ENCODE results near the gene IGLL1.
"Not testable (repeated sequence)": the region's sequence is repeated elsewhere in the genome, so short reads cannot be mapped to it uniquely, and the experiment has no call there.

IGLL1 gene

GRCh38 chr22:23542933-23543332 lies 37.2 kb downstream of the IGLL1 start:
- Histone ChIP-seq H3K27ac (ENCODE audit: insufficient read depth, low read depth, low read length, poor library complexity, severe bottlenecking) (no peak overlapping the region), H3K4me1 (ENCODE audit: control insufficient read depth, insufficient read depth, low read length) (no peaks in the 10 kb centered on the region), H3K4me3 (ENCODE audit: insufficient read depth, low read depth, low read length) (no peak overlapping the region), H3K36me3 (ENCODE audit: control insufficient read depth, insufficient read depth, low read length) (no peaks in the 10 kb centered on the region), H3K27me3 (ENCODE audit: control insufficient read depth, insufficient read depth, low read length, poor library complexity, severe bottlenecking) (no peaks in the 10 kb centered on the region), H3K9me3 (ENCODE audit: control insufficient read depth, low read length) (peaks cover 2% of the 10 kb centered on the region)
- 90 to 92% methylated on average over 4 of the region's 5 CpGs for WGBS, 2 experiments

- H3K4me1 ChIP-seq (ENCODE audit: control insufficient read depth, insufficient read depth, low read length); H3K27me3 ChIP-seq (ENCODE audit: control insufficient read depth, insufficient read depth, low read length, poor library complexity, severe bottlenecking); H3K36me3 ChIP-seq (ENCODE audit: control insufficient read depth, insufficient read depth, low read length); H3K9me3 ChIP-seq (ENCODE audit: control insufficient read depth, low read length); H3K27ac ChIP-seq (ENCODE audit: insufficient read depth, low read depth, low read length, poor library complexity, severe bottlenecking); H3K4me3 ChIP-seq (ENCODE audit: insufficient read depth, low read depth, low read length): not testable (repeated sequence)
- 71 to 75% methylated on average over 3 of the region's 3 CpGs for WGBS, 2 experiments
Measured at GRCh38 chr22:23542391-23542790, 37.7 kb downstream of the IGLL1 start.

GRCh38 chr22:23541849-23542281 lies 38.2 kb downstream of the IGLL1 start:
- not testable (repeated sequence) for H3K27ac ChIP-seq (ENCODE audit: insufficient read depth, low read depth, low read length, poor library complexity, severe bottlenecking); H3K4me1 ChIP-seq (ENCODE audit: control insufficient read depth, insufficient read depth, low read length); H3K9me3 ChIP-seq (ENCODE audit: control insufficient read depth, low read length); H3K27me3 ChIP-seq (ENCODE audit: control insufficient read depth, insufficient read depth, low read length, poor library complexity, severe bottlenecking); H3K4me3 ChIP-seq (ENCODE audit: insufficient read depth, low read depth, low read length); H3K36me3 ChIP-seq (ENCODE audit: control insufficient read depth, insufficient read depth, low read length)
- WGBS, 2 experiments: 24% methylated on average over 7 of the region's 7 CpGs

- H3K4me3 ChIP-seq (ENCODE audit: insufficient read depth, low read depth, low read length); H3K36me3 ChIP-seq (ENCODE audit: control insufficient read depth, insufficient read depth, low read length); H3K4me1 ChIP-seq (ENCODE audit: control insufficient read depth, insufficient read depth, low read length); H3K27me3 ChIP-seq (ENCODE audit: control insufficient read depth, insufficient read depth, low read length, poor library complexity, severe bottlenecking); H3K9me3 ChIP-seq (ENCODE audit: control insufficient read depth, low read length); H3K27ac ChIP-seq (ENCODE audit: insufficient read depth, low read depth, low read length, poor library complexity, severe bottlenecking): not testable (repeated sequence)
- 98% methylated on average over 4 of the region's 5 CpGs; no CpG with 5 or more reads in 1 of the 2 experiments for WGBS, 2 experiments
Measured at GRCh38 chr22:23540837-23541236, 39.3 kb downstream of the IGLL1 start.

- not testable (repeated sequence) for H3K9me3 ChIP-seq (ENCODE audit: control insufficient read depth, low read length); H3K4me1 ChIP-seq (ENCODE audit: control insufficient read depth, insufficient read depth, low read length); H3K4me3 ChIP-seq (ENCODE audit: insufficient read depth, low read depth, low read length); H3K27ac ChIP-seq (ENCODE audit: insufficient read depth, low read depth, low read length, poor library complexity, severe bottlenecking); H3K36me3 ChIP-seq (ENCODE audit: control insufficient read depth, insufficient read depth, low read length); H3K27me3 ChIP-seq (ENCODE audit: control insufficient read depth, insufficient read depth, low read length, poor library complexity, severe bottlenecking)
- 9 to 17% methylated on average over 2 of the region's 7 CpGs for WGBS, 2 experiments
Measured at GRCh38 chr22:23539839-23540198, 40.3 kb downstream of the IGLL1 start.

- 40 to 41% methylated on average over 21 of the region's 21 CpGs for WGBS, 2 experiments
- peaks cover 3% of the 10 kb centered on the region for H3K27me3 ChIP-seq (ENCODE audit: control insufficient read depth, insufficient read depth, low read length, poor library complexity, severe bottlenecking)
- H3K27ac ChIP-seq (ENCODE audit: insufficient read depth, low read depth, low read length, poor library complexity, severe bottlenecking): no peak overlapping the region
- peaks cover 8% of the 10 kb centered on the region for H3K4me1 ChIP-seq (ENCODE audit: control insufficient read depth, insufficient read depth, low read length)
- no peak overlapping the region for H3K4me3 ChIP-seq (ENCODE audit: insufficient read depth, low read depth, low read length)
- no peaks in the 10 kb centered on the region for H3K36me3 ChIP-seq (ENCODE audit: control insufficient read depth, insufficient read depth, low read length)
- H3K9me3 ChIP-seq (ENCODE audit: control insufficient read depth, low read length): no peaks in the 10 kb centered on the region
Measured at GRCh38 chr22:23539135-23539838, 40.8 kb downstream of the IGLL1 start.

GRCh38 chr22:23538696-23539030 lies 41.4 kb downstream of the IGLL1 start:
- peaks cover 12% of the 10 kb centered on the region for H3K4me1 ChIP-seq (ENCODE audit: control insufficient read depth, insufficient read depth, low read length)
- H3K27ac ChIP-seq (ENCODE audit: insufficient read depth, low read depth, low read length, poor library complexity, severe bottlenecking); H3K9me3 ChIP-seq (ENCODE audit: control insufficient read depth, low read length); H3K4me3 ChIP-seq (ENCODE audit: insufficient read depth, low read depth, low read length); H3K27me3 ChIP-seq (ENCODE audit: control insufficient read depth, insufficient read depth, low read length, poor library complexity, severe bottlenecking); H3K36me3 ChIP-seq (ENCODE audit: control insufficient read depth, insufficient read depth, low read length): not testable (repeated sequence)
- WGBS, 2 experiments: 94 to 96% methylated on average over 5 of the region's 6 CpGs

- not testable (repeated sequence) for H3K27me3 ChIP-seq (ENCODE audit: control insufficient read depth, insufficient read depth, low read length, poor library complexity, severe bottlenecking); H3K36me3 ChIP-seq (ENCODE audit: control insufficient read depth, insufficient read depth, low read length); H3K9me3 ChIP-seq (ENCODE audit: control insufficient read depth, low read length); H3K4me3 ChIP-seq (ENCODE audit: insufficient read depth, low read depth, low read length); H3K27ac ChIP-seq (ENCODE audit: insufficient read depth, low read depth, low read length, poor library complexity, severe bottlenecking)
- peaks cover 17% of the 10 kb centered on the region for H3K4me1 ChIP-seq (ENCODE audit: control insufficient read depth, insufficient read depth, low read length)
- WGBS, 2 experiments: 62 to 68% methylated on average over 19 of the region's 19 CpGs
Measured at GRCh38 chr22:23537830-23538695, 42.0 kb downstream of the IGLL1 start.

- Histone ChIP-seq H3K4me3 (ENCODE audit: insufficient read depth, low read depth, low read length) (no peak overlapping the region), H3K4me1 (ENCODE audit: control insufficient read depth, insufficient read depth, low read length) (peaks cover 24% of the 10 kb centered on the region), H3K9me3 (ENCODE audit: control insufficient read depth, low read length) (no peaks in the 10 kb centered on the region), H3K36me3 (ENCODE audit: control insufficient read depth, insufficient read depth, low read length) (no peaks in the 10 kb centered on the region), H3K27me3 (ENCODE audit: control insufficient read depth, insufficient read depth, low read length, poor library complexity, severe bottlenecking) (peaks cover 3% of the 10 kb centered on the region), H3K27ac (ENCODE audit: insufficient read depth, low read depth, low read length, poor library complexity, severe bottlenecking) (no peak overlapping the region)
- 76 to 79% methylated on average over 11 of the region's 11 CpGs for WGBS, 2 experiments
Measured at GRCh38 chr22:23537416-23537815, 42.7 kb downstream of the IGLL1 start.

GRCh38 chr22:23536821-23537345 lies 43.2 kb downstream of the IGLL1 start:
- Histone ChIP-seq H3K9me3 (ENCODE audit: control insufficient read depth, low read length) (no peaks in the 10 kb centered on the region), H3K27ac (ENCODE audit: insufficient read depth, low read depth, low read length, poor library complexity, severe bottlenecking) (no peak overlapping the region), H3K4me3 (ENCODE audit: insufficient read depth, low read depth, low read length) (no peak overlapping the region), H3K4me1 (ENCODE audit: control insufficient read depth, insufficient read depth, low read length) (peaks cover 29% of the 10 kb centered on the region), H3K27me3 (ENCODE audit: control insufficient read depth, insufficient read depth, low read length, poor library complexity, severe bottlenecking) (peaks cover 3% of the 10 kb centered on the region), H3K36me3 (ENCODE audit: control insufficient read depth, insufficient read depth, low read length) (no peaks in the 10 kb centered on the region)
- 74% methylated on average over 17 of the region's 17 CpGs for WGBS, 2 experiments

Measured in ectodermal cell (in vitro differentiated cells).